GM23338 (cell line): Measurements from ENCODE around the gene LRRFIP1. TPM values are rescaled to one million over a fixed set of nuclear protein-coding genes. Genes with fewer than 3 reads are reported as not detected.

ENCODE experiments used
- ATAC-seq: fragments of 200-7000 bp; cut with Tn5 transposase; 3 replicates; pipeline ENCODE4 v1.9.1; 2020
- DNase-seq: peaks from one replicate; pipeline ENCODE4 v3.0.0-alpha.2; 2015; ENCODE audit warnings: low spot score
- H2AFZ ChIP-seq: fragments of 200-600 bp; sonication (generic); 2 replicates; pipeline ENCODE4 v1.8.0; 2016; ENCODE audit warnings: antibody characterized with exemption, mild to moderate bottlenecking, moderate library complexity
- H3F3A ChIP-seq: fragments of 200-600 bp; sonication (generic); replicated peaks from 2 replicates; pipeline ENCODE4 v1.8.0; 2017; ENCODE audit warnings: antibody characterized with exemption, mixed run types, low read depth
- H3K27ac ChIP-seq: fragments of 200-600 bp; sonication (generic); 2 replicates; pipeline ENCODE4 v1.6.1; 2016; ENCODE audit warnings: low read depth
- H3K27me3 ChIP-seq: fragments of 200-600 bp; sonication (generic); 2 replicates; pipeline ENCODE4 v1.8.0; 2016; ENCODE audit warnings: mild to moderate bottlenecking, mixed run types, moderate library complexity; ENCODE audit not compliant: insufficient read depth
- H3K36me3 ChIP-seq: fragments of 200-600 bp; sonication (generic); 2 replicates; pipeline ENCODE4 v1.8.0; 2016; ENCODE audit warnings: mild to moderate bottlenecking; ENCODE audit not compliant: insufficient read depth
- H3K4me1 ChIP-seq: fragments of 200-600 bp; sonication (generic); 2 replicates; pipeline ENCODE4 v1.8.0; 2016; ENCODE audit warnings: mild to moderate bottlenecking, moderate library complexity; ENCODE audit not compliant: insufficient read depth
- H3K4me2 ChIP-seq: fragments of 200-600 bp; sonication (generic); 2 replicates; pipeline ENCODE4 v1.7.1; 2017; ENCODE audit warnings: mixed run types
- H3K4me3 ChIP-seq: fragments of 200-600 bp; sonication (generic); 2 replicates; pipeline ENCODE4 v1.6.1; 2016; ENCODE audit warnings: mixed run types
- H3K79me2 ChIP-seq: fragments of 200-600 bp; sonication (generic); replicated peaks from 2 replicates; pipeline ENCODE4 v1.8.0; 2017; ENCODE audit warnings: mild to moderate bottlenecking; ENCODE audit not compliant: insufficient read depth
- H3K9me2 ChIP-seq: fragments of 200-600 bp; sonication (generic); 2 replicates; pipeline ENCODE4 v1.8.0; 2017; ENCODE audit not compliant: insufficient read depth
- H4K20me1 ChIP-seq: fragments of 200-600 bp; sonication (generic); replicated peaks from 2 replicates; pipeline ENCODE4 v1.8.0; 2017; ENCODE audit warnings: mild to moderate bottlenecking; ENCODE audit not compliant: insufficient read depth
- H3K27ac Mint-ChIP-seq: 2 replicates; pipeline ENCODE4 v1.8.0; 2020; ENCODE audit warnings: inconsistent platforms, mild to moderate bottlenecking, moderate library complexity, mixed read lengths
- H3K27me3 Mint-ChIP-seq: 3 replicates; pipeline ENCODE4 v1.8.0; 2022; ENCODE audit warnings: low read depth, mild to moderate bottlenecking, moderate library complexity, mixed read lengths, inconsistent platforms; ENCODE audit not compliant: insufficient read depth, poor library complexity
- H3K36me3 Mint-ChIP-seq: 3 replicates; pipeline ENCODE4 v1.8.0; 2021; ENCODE audit warnings: low read depth, mild to moderate bottlenecking, inconsistent platforms, moderate library complexity, mixed read lengths
- H3K4me1 Mint-ChIP-seq: 3 replicates; pipeline ENCODE4 v1.8.0; 2020; ENCODE audit warnings: mild to moderate bottlenecking, inconsistent platforms, mixed read lengths
- H3K4me3 Mint-ChIP-seq: 3 replicates; pipeline ENCODE4 v1.8.0; 2021; ENCODE audit warnings: moderate library complexity, mild to moderate bottlenecking, inconsistent platforms, mixed read lengths
- H3K9me3 Mint-ChIP-seq: 3 replicates; pipeline ENCODE4 v1.8.0; 2020; ENCODE audit warnings: moderate library complexity, mild to moderate bottlenecking, inconsistent platforms, mixed read lengths
- CTCF ChIP-seq, 2 experiments: fragments of 200-600 bp in 1 of 2; sonication (generic) in 1 of 2; conservative IDR thresholded peaks; 2 replicates each; pipeline versions ENCODE4 v1.5.1 to v1.6.1; 2016 to 2017; ENCODE audit warnings: antibody characterized with exemption in 2 of 2, low read depth in 2 of 2, mild to moderate bottlenecking in 2 of 2, moderate library complexity in 1 of 2
- EZH2phosphoT487 ChIP-seq: fragments of 200-600 bp; sonication (generic); IDR thresholded peaks from one replicate; pipeline ENCODE4 v1.8.1; 2018; ENCODE audit warnings: antibody characterized with exemption; ENCODE audit not compliant: unreplicated experiment
- JUNB ChIP-seq: IDR thresholded peaks from one replicate; pipeline ENCODE4 v1.6.1; 2016; ENCODE audit warnings: antibody characterized with exemption; ENCODE audit not compliant: unreplicated experiment
- NANOG ChIP-seq: IDR thresholded peaks from 2 replicates; pipeline ENCODE4 v1.6.1; 2016; ENCODE audit warnings: antibody characterized with exemption, borderline replicate concordance
- POLR2AphosphoS5 ChIP-seq: IDR thresholded peaks from 2 replicates; pipeline ENCODE4 v1.6.1; 2016; ENCODE audit warnings: antibody characterized with exemption, low read depth
- STAT1 ChIP-seq: IDR thresholded peaks from one replicate; pipeline ENCODE4 v1.6.1; 2016; ENCODE audit warnings: antibody characterized with exemption; ENCODE audit not compliant: unreplicated experiment
- ZNF114 ChIP-seq: fragments of 250-450 bp; sonication (Bioruptor Pico); IDR thresholded peaks from 2 replicates; pipeline ENCODE4 v1.5.0; 2020; ENCODE audit warnings: mild to moderate bottlenecking, moderate library complexity
- ZNF462 ChIP-seq: fragments of 250-450 bp; sonication (Bioruptor Pico); IDR thresholded peaks from 2 replicates; pipeline ENCODE4 v1.5.0; 2020; ENCODE audit warnings: mild to moderate bottlenecking, moderate library complexity
- polyA plus RNA-seq: library from polyadenylated mRNA; unstranded; fragments of >200 nt; fragmentation: Nextera tagmentation; extraction: Ambion mirVana; gene quantifications from 2 replicates; pipeline ENCODE4 v1.2.1, GENCODE V29; 2016
- total RNA-seq: library from RNA; depleted of rRNA; stranded (reverse); fragments of >200 nt; shearing (Covaris generic); gene quantifications from 2 replicates; pipeline ENCODE4 v1.2.3, GENCODE V29; 2014

The LRRFIP1 gene
- total and polyA plus RNA-seq, 2 experiments from 2014 or later = 59.6 to 178 TPM

GRCh38 chr2:237664151-237664550 is 36.8 kb downstream of the LRRFIP1 start:
- DNase-seq = no peak
- peaks cover 54% of the 10 kb centered on the region for H3K4me1 Mint-ChIP-seq
- peaks cover 36% of the 10 kb centered on the region; the same call in 1 of the 2 replicates for H3K4me1 ChIP-seq

More at GRCh38 chr2:237664151-237664550, 36.8 kb downstream of the LRRFIP1 start:
- no peaks in the 10 kb centered on the region for H3K9me2 ChIP-seq
- H3K27ac Mint-ChIP-seq = no peak overlapping the region
- H4K20me1 ChIP-seq = peaks cover 3% of the 10 kb centered on the region; the same call in 1 of the 2 replicates
- H3K4me3 ChIP-seq = no peak overlapping the region
- ATAC-seq = no peak
- H3K9me3 Mint-ChIP-seq = no peaks in the 10 kb centered on the region
- no peaks in the 10 kb centered on the region; the same call in 2 of the 3 replicates for H3K36me3 Mint-ChIP-seq
- H3F3A ChIP-seq = no peaks in the 10 kb centered on the region
- H3K79me2 ChIP-seq = no peaks in the 10 kb centered on the region; the same call in 1 of the 2 replicates
- H3K4me2 ChIP-seq = no peak overlapping the region
- no peak overlapping the region for H2AFZ ChIP-seq
- H3K4me3 Mint-ChIP-seq = no peak overlapping the region
- no peaks in the 10 kb centered on the region for H3K27me3 ChIP-seq
- TF ChIP-seq STAT1 = no peak
- TF ChIP-seq NANOG = no peak
- TF ChIP-seq ZNF462 = no peak
- TF ChIP-seq CTCF (conservative IDR thresholded peaks at IDR 0.05; ENCODE audit: low read depth in 2 of 2) = no peak
- no peak for TF ChIP-seq POLR2AphosphoS5
- no peak for TF ChIP-seq ZNF114 (CRISPR knock-in tag)
- no peak for TF ChIP-seq EZH2phosphoT487
- no peak for TF ChIP-seq JUNB
- no peaks in the 10 kb centered on the region for H3K36me3 ChIP-seq
- H3K27ac ChIP-seq = no peak overlapping the region
- H3K27me3 Mint-ChIP-seq = peaks cover 10% of the 10 kb centered on the region
